Suprapubic skin (tissue), 4 donors: ENCODE measurements around the gene PCNX4. TPM values are rescaled to one million over a fixed set of nuclear protein-coding genes. Genes with fewer than 3 reads are reported as not detected.

Experiments
- DNase-seq, 2 donors: peaks; one replicate each; pipeline ENCODE4 v3.0.0-alpha.2; 2019; ENCODE audit warnings: low spot score in 2 of 2
- H3K27ac ChIP-seq: fragments of 200-600 bp; sonication (generic); one replicate; pipeline ENCODE4 v1.5.1; 2019
- H3K27me3 ChIP-seq: fragments of 200-600 bp; sonication (generic); one replicate; pipeline ENCODE4 v1.5.1; 2019
- H3K36me3 ChIP-seq: fragments of 200-600 bp; sonication (generic); one replicate; pipeline ENCODE4 v1.5.1; 2019
- H3K4me1 ChIP-seq: fragments of 200-600 bp; sonication (generic); one replicate; pipeline ENCODE4 v1.5.1; 2019
- H3K4me3 ChIP-seq: fragments of 200-600 bp; sonication (generic); one replicate; pipeline ENCODE4 v1.5.1; 2019; ENCODE audit warnings: mild to moderate bottlenecking
- H3K9me3 ChIP-seq: fragments of 200-600 bp; sonication (generic); one replicate; pipeline ENCODE4 v1.5.1; 2019
- EP300 ChIP-seq: sonication (generic); formaldehyde crosslinking; IDR thresholded peaks from one replicate; pipeline ENCODE4 v1.6.1; 2017; ENCODE audit warnings: antibody characterized with exemption
- POLR2A ChIP-seq, 2 donors: fragments of 450-650 bp; IDR thresholded peaks; one replicate each; pipeline ENCODE4 v1.6.1; 2017; ENCODE audit warnings: antibody characterized with exemption in 2 of 2, mild to moderate bottlenecking in 2 of 2, moderate library complexity in 2 of 2
- POLR2AphosphoS5 ChIP-seq, 3 donors: sonication (generic); formaldehyde crosslinking; IDR thresholded peaks; one replicate each; pipeline ENCODE4 v1.6.1; 2017; ENCODE audit warnings: antibody characterized with exemption in 3 of 3
- WGBS: methylation state at CpG from one replicate; pipeline ENCODE4 v1.1.5; 2018; 5-methylcytosine and 5-hydroxymethylcytosine counted together
- total RNA-seq, 4 donors: library from RNA; depleted of rRNA; stranded (reverse); fragments of >200 nt; gene quantifications; one replicate each; pipeline ENCODE4 v1.1.0, GENCODE V29; 2016
- TF ChIP-seq, protein P1 (sequence below), 2 donors: fragments of 200-600 bp in 1 of 2; fragments of 450-650 bp in 1 of 2; sonication (generic) in 1 of 2; IDR thresholded peaks; one replicate each; pipeline ENCODE4 v1.5.1; 2016 to 2019; ENCODE audit warnings: antibody characterized with exemption in 2 of 2, mild to moderate bottlenecking in 1 of 2, moderate library complexity in 1 of 2

Gene PCNX4
- total RNA-seq, 4 donors from 2014 or later: 26.5 to 56.3 (median 42.5) TPM

DNA sequence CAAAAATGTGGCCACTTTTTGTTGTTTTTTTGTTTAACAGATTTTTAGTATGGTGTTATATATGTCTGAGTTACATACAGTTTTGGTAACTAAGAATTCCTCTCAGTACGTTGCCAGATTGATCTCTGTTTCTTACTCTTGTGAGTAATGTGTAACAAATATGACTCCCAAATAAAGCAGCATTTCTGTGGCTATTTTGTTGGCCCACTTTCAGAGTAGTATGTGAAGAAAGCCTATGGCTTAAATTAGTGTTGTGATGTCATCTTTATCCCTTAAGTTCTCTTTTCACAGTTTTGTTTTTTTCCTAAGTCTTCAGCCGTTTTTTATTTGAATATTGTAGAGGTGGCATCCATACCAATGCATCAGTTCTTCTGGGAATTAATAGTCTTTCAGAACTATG is 10.7 kb downstream of the PCNX4 start:
- Histone ChIP-seq H3K36me3 (peaks cover 4% of the 10 kb centered on the region), H3K4me3 (no peak overlapping the region), H3K9me3 (no peaks in the 10 kb centered on the region), H3K27ac (no peak overlapping the region), H3K27me3 (no peaks in the 10 kb centered on the region), H3K4me1 (peaks cover 16% of the 10 kb centered on the region)
- TF ChIP-seq, protein P1, sequence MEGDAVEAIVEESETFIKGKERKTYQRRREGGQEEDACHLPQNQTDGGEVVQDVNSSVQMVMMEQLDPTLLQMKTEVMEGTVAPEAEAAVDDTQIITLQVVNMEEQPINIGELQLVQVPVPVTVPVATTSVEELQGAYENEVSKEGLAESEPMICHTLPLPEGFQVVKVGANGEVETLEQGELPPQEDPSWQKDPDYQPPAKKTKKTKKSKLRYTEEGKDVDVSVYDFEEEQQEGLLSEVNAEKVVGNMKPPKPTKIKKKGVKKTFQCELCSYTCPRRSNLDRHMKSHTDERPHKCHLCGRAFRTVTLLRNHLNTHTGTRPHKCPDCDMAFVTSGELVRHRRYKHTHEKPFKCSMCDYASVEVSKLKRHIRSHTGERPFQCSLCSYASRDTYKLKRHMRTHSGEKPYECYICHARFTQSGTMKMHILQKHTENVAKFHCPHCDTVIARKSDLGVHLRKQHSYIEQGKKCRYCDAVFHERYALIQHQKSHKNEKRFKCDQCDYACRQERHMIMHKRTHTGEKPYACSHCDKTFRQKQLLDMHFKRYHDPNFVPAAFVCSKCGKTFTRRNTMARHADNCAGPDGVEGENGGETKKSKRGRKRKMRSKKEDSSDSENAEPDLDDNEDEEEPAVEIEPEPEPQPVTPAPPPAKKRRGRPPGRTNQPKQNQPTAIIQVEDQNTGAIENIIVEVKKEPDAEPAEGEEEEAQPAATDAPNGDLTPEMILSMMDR (IDR thresholded peaks at IDR 0.05): no peak
- TF ChIP-seq POLR2A (IDR thresholded peaks at IDR 0.05): no peak
- no peak for TF ChIP-seq POLR2AphosphoS5 (IDR thresholded peaks at IDR 0.05)
- no peak for TF ChIP-seq EP300
- whole genome bisulfite sequencing: 39% methylated on average over 2 of the region's 2 CpGs
- DNase-seq: no peak

DNA sequence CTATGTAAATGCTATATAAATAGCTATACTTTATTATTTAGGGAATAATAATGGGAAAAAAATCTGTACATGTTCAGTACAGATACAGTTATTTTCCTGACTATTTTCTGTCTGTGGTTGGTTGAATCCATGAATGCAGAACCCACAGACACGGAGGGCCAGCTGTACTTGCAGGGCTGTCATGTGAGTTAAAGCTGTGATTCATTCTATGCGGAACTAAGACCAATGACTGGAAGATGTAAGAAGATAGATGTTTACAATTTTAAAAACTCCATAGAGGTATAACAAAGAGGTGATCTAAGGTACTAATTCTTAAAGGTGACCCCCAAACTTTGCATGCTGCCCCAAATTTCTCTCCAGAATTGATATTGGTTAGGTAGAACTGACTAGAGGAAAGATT is 14.6 kb downstream of the PCNX4 start:
- 53% methylated on average over 2 of the region's 2 CpGs for WGBS

DNA sequence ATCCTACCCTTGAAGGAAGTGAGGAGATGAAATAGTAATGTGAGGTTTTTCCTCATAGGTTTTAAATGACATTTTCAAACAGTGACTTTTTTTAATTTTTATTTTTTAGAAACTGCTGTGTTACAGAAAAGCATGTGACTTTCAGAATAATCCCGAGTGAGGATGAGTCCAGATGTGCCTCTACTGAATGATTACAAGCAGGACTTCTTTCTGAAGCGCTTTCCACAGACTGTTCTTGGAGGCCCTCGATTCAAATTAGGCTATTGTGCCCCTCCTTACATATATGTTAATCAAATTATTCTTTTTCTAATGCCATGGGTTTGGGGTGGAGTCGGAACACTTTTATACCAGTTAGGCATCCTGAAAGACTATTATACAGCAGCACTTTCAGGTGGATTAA is 15.8 kb downstream of the PCNX4 start:
- peak overlapping the region; percentile 29 for H3K27ac ChIP-seq
- DNase-seq: no peak
- TF ChIP-seq EP300: no peak
- no peak for TF ChIP-seq POLR2A (IDR thresholded peaks at IDR 0.05)
- TF ChIP-seq POLR2AphosphoS5 (IDR thresholded peaks at IDR 0.05): no peak
- TF ChIP-seq, protein P1 (IDR thresholded peaks at IDR 0.05): no peak
- WGBS: 75% methylated on average over 4 of the region's 4 CpGs
- no peak overlapping the region for H3K4me3 ChIP-seq
- H3K9me3 ChIP-seq: no peaks in the 10 kb centered on the region
- no peaks in the 10 kb centered on the region for H3K27me3 ChIP-seq
- peaks cover 5% of the 10 kb centered on the region for H3K36me3 ChIP-seq
- H3K4me1 ChIP-seq: peaks cover 17% of the 10 kb centered on the region

More for the DNA sequence above, 14.6 kb downstream of the PCNX4 start:
- H3K27me3 ChIP-seq: no peaks in the 10 kb centered on the region
- no peak for DNase-seq
- H3K4me1 ChIP-seq: peaks cover 19% of the 10 kb centered on the region
- peaks cover 5% of the 10 kb centered on the region for H3K36me3 ChIP-seq
- H3K4me3 ChIP-seq: no peak overlapping the region
- H3K27ac ChIP-seq: no peak overlapping the region
- no peak for TF ChIP-seq EP300
- H3K9me3 ChIP-seq: no peaks in the 10 kb centered on the region

DNA sequence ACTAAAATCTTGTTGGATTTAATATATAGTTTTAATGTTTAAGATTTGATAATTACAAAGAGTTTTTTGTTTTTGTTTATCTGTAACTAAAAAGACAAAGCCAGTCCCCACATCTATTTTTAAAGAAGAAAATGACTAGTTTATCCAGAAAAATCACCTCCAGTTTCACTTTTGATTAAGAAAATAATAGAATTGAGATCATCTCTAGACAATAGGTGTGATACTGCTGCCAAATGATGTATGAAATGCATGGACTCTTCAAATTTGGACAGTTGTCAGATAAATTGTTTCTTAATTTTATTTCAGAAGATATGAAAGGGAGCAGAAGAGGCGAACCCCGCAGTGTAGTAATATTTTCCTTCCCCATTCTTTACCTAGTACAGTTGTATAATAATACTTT is 20.0 kb downstream of the PCNX4 start:
- Histone ChIP-seq H3K4me3 (no peak overlapping the region), H3K36me3 (peaks cover 14% of the 10 kb centered on the region), H3K9me3 (no peaks in the 10 kb centered on the region), H3K27me3 (no peaks in the 10 kb centered on the region), H3K4me1 (peaks cover 2% of the 10 kb centered on the region), H3K27ac (no peak overlapping the region)
- no peak for DNase-seq
- WGBS: 86% methylated on average over 2 of the region's 2 CpGs
- no peak for TF ChIP-seq POLR2A (IDR thresholded peaks at IDR 0.05)
- no peak for TF ChIP-seq POLR2AphosphoS5 (IDR thresholded peaks at IDR 0.05)
- TF ChIP-seq, protein P1 (IDR thresholded peaks at IDR 0.05): no peak
- no peak for TF ChIP-seq EP300

DNA sequence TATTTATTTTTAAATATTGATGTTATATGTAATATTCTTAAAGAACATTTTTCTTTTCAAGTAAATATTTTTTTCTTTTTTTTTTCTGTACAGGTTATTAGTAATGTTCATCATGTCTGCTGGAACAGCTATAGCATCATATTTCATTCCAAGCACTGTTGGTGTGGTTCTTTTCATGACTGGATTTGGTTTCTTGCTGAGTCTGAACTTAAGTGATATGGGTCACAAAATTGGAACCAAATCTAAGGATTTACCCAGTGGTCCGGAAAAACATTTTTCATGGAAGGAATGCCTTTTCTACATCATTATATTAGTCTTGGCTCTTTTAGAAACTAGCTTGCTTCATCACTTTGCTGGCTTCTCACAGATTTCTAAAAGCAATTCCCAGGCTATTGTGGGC is 23.2 kb downstream of the PCNX4 start:
- TF ChIP-seq POLR2A (IDR thresholded peaks at IDR 0.05) (no peak), EP300 (no peak), POLR2AphosphoS5 (IDR thresholded peaks at IDR 0.05) (no peak)
- TF ChIP-seq, protein P1 (IDR thresholded peaks at IDR 0.05): no peak
- Histone ChIP-seq H3K36me3 (peaks cover 30% of the 10 kb centered on the region), H3K27ac (no peak overlapping the region), H3K27me3 (no peaks in the 10 kb centered on the region), H3K4me3 (no peak overlapping the region), H3K4me1 (no peaks in the 10 kb centered on the region), H3K9me3 (no peaks in the 10 kb centered on the region)
- DNase-seq: no peak
- 0% methylated on average over 1 of the region's 1 CpG for WGBS

DNA sequence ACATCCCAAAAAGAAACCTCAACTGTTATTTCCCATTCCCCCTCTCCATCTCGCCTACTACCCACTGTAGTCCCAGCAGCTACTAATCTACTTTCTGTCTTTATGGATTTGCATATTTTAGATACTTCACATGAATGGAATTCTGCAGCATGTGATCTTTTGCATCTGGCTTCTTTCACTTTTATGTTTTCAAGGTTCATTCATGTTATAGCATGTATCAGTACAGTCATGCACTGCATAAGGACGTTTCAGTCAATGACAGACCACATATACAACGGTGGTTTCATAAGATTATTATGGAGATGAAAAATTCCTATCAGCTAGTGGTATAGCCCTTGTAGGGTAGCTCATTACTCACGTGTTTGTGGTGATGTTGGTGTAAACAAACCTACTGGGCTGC is 24.5 kb downstream of the PCNX4 start:
- peaks cover 38% of the 10 kb centered on the region for H3K36me3 ChIP-seq
- no peaks in the 10 kb centered on the region for H3K4me1 ChIP-seq
- no peaks in the 10 kb centered on the region for H3K9me3 ChIP-seq
- TF ChIP-seq EP300 (no peak), POLR2A (IDR thresholded peaks at IDR 0.05) (no peak), POLR2AphosphoS5 (IDR thresholded peaks at IDR 0.05) (no peak)
- TF ChIP-seq, protein P1 (IDR thresholded peaks at IDR 0.05): no peak
- no peak for DNase-seq
- no peak overlapping the region for H3K27ac ChIP-seq
- no peak overlapping the region for H3K4me3 ChIP-seq
- H3K27me3 ChIP-seq: no peaks in the 10 kb centered on the region
- WGBS: 41% methylated on average over 4 of the region's 4 CpGs
